ENCODE data around the gene HRAS. TPM values are rescaled to one million over a fixed set of nuclear protein-coding genes. Genes with fewer than 3 reads are reported as not detected.

HRAS gene
- total and polyA plus RNA-seq, 4 experiments from 2014 or later = 12.9 to 42.5 (median 32.6) TPM

DNA sequence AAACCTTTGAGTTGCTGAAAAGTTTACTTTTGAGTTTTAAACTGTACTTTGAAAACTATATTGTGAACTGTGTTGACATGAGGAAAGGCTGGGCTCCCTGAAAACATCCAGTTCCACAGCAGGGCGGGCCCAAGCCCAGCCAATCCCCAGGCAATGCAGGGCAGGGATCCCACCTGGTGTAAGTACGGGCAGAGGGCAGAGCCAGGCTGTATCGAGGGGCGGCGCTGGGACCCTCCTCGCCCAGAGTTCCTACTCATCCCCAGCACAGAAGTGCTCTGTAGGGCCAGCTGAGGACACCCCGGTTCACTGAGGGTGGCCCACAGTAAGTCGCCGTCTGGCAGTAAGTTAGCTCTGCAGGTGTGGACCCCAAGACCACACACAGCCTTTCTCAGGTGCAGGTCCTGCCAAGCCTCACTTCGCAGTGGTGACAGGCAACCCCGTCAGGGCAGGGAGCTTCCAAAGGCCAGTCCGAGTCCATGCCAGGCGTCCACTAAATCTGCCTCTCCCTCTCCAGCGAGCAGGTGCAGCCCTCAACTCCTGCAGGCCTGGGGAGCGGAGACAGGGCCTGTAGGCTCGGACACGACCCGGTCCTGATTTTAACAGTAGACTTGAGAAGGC is 31.7 kb upstream of the HRAS start:
- no peaks in the 10 kb centered on the region for H3K27me3 Mint-ChIP-seq
- H3K36me3 ChIP-seq (ENCODE audit: insufficient read depth, low read length) = no peaks in the 10 kb centered on the region
- no peaks in the 10 kb centered on the region for H3K9me3 Mint-ChIP-seq
- ChIA-PET POLR2A (ENCODE audit: partially characterized antibody) (interaction anchor here (1.0 to 7.5 kb wide), 8 partner anchors 8 to 159 kb away, joined by 3 to 62 read pairs (median 6); partner anchors contain the start of genes DEAF1, LRRC56, PHRF1 and TMEM80), CTCF (ENCODE audit: partially characterized antibody) (no interaction called here)
- H3K27me3 ChIP-seq (ENCODE audit: insufficient read depth, low read length) = no peaks in the 10 kb centered on the region
- intact Hi-C loops (cut with micrococcal nuclease) = no loop called here
- H3K4me1 ChIP-seq (ENCODE audit: insufficient read depth, low read length) = peaks cover 14% of the 10 kb centered on the region
- H3K27ac ChIP-seq (ENCODE audit: low read depth, low read length) = no peak overlapping the region
- H3K27ac Mint-ChIP-seq = peak overlapping the region; percentile 74 to 93 (median 84)
- H3K9me3 ChIP-seq (ENCODE audit: control insufficient read depth in 1 of 2, low read length in 2 of 2) = no peaks in the 10 kb centered on the region
- peaks cover 0 to 6% (median 5%) of the 10 kb centered on the region in 4 donors for H3K4me1 Mint-ChIP-seq
- peak overlapping the region; percentile 61 to 77 (median 74) for H3K4me3 Mint-ChIP-seq
- H3K4me3 ChIP-seq (ENCODE audit: low read length in 2 of 2) = no peak overlapping the region
- peak in 1 of 5 donors; percentile 30 for DNase-seq
- peaks cover 0 to 4% of the 10 kb centered on the region in 2 donors for H3K36me3 Mint-ChIP-seq

DNA sequence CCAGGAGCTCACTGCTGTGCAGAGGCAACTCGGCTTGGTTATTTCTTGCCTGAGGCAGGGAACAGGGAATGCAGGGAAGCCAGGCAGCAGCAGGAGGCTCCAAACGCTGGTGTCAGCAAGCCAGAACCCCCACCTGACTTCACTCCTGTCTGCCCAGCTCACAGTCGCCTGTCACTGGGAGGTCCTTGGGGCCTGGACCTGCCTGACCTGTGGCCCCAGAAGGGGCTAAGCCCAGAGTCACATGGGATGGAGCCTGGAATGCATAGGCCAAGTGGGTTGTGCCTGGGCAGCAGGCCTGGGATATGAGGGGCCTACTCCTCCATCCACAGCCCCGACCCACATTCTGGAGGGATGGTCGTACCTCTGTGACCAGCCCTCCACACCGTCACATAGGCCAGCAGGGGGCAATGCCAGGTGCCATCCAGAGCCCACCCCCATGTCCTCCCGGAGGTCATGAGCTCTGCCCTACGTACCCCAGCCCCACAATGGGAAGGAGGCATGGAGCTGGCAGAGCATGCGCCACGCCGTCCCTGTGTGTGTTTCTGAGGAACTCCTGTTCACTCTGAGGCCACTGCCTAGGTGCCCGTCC is 30.6 kb upstream of the HRAS start:
- CTCF ChIA-PET (ENCODE audit: partially characterized antibody) = interaction anchor here (0.6 to 2.4 kb wide), 3 partner anchors 11 to 129 kb away, joined by 3 to 10 read pairs (median 4); partner anchors contain the start of genes DEAF1 and TMEM80
- Histone ChIP-seq H3K27me3 (ENCODE audit: insufficient read depth, low read length) (no peaks in the 10 kb centered on the region), H3K9me3 (ENCODE audit: control insufficient read depth in 1 of 2, low read length in 2 of 2) (no peaks in the 10 kb centered on the region), H3K4me1 (ENCODE audit: insufficient read depth, low read length) (peaks cover 22% of the 10 kb centered on the region), H3K27ac (ENCODE audit: low read depth, low read length) (no peak overlapping the region), H3K4me3 (ENCODE audit: low read length in 2 of 2) (no peak overlapping the region), H3K36me3 (ENCODE audit: insufficient read depth, low read length) (no peaks in the 10 kb centered on the region)
- no peaks in the 10 kb centered on the region for H3K27me3 Mint-ChIP-seq
- peak in 1 of 5 donors; percentile 34 for DNase-seq
- no peak overlapping the region for H3K4me3 Mint-ChIP-seq
- H3K4me1 Mint-ChIP-seq = peaks cover 4 to 12% (median 10%) of the 10 kb centered on the region in 4 donors
- intact Hi-C loops (cut with micrococcal nuclease) = no loop called here
- H3K9me3 Mint-ChIP-seq = no peaks in the 10 kb centered on the region
- POLR2A ChIA-PET (ENCODE audit: partially characterized antibody) = interaction anchor here (1.1 to 7.5 kb wide), 5 partner anchors 9 to 231 kb away, joined by 3 to 62 read pairs (median 4); partner anchors contain the start of genes HRAS and PHRF1
- peaks cover 0 to 6% of the 10 kb centered on the region in 2 donors for H3K36me3 Mint-ChIP-seq
- H3K27ac Mint-ChIP-seq = peak overlapping the region in 2 of 7 donors; percentile 29 to 87

GRCh38 chr11:563812-564578 is 28.6 kb upstream of the HRAS start:
- H3K4me3 ChIP-seq (ENCODE audit: low read length in 2 of 2) = no peak overlapping the region
- no peaks in the 10 kb centered on the region for H3K9me3 ChIP-seq (ENCODE audit: control insufficient read depth in 1 of 2, low read length in 2 of 2)
- ChIA-PET POLR2A (ENCODE audit: partially characterized antibody) (interaction anchor here (7.1 to 7.5 kb wide), 2 partner anchors 9 to 12 kb away, joined by 56 to 62 read pairs; partner anchors contain the start of gene PHRF1), CTCF (ENCODE audit: partially characterized antibody) (interaction anchor here (2.4 kb wide), 1 partner anchor 9 kb away, joined by 10 read pairs; no protein-coding TSS in a partner anchor)
- Mint-ChIP-seq H3K9me3 (no peaks in the 10 kb centered on the region), H3K27ac (peak overlapping the region in 2 of 7 donors; percentile 52 to 68), H3K36me3 (peaks cover 0 to 6% of the 10 kb centered on the region in 2 donors), H3K4me1 (peaks cover 8 to 21% (median 15%) of the 10 kb centered on the region in 4 donors), H3K4me3 (peak overlapping the region in 2 of 8 donors; percentile 29 to 35), H3K27me3 (no peaks in the 10 kb centered on the region)
- H3K27ac ChIP-seq (ENCODE audit: low read depth, low read length) = no peak overlapping the region
- H3K27me3 ChIP-seq (ENCODE audit: insufficient read depth, low read length) = no peaks in the 10 kb centered on the region
- intact Hi-C loops (cut with micrococcal nuclease) = no loop called here
- H3K4me1 ChIP-seq (ENCODE audit: insufficient read depth, low read length) = peaks cover 23% of the 10 kb centered on the region
- H3K36me3 ChIP-seq (ENCODE audit: insufficient read depth, low read length) = no peaks in the 10 kb centered on the region
- peak in 1 of 5 donors; percentile 21 for DNase-seq

DNA sequence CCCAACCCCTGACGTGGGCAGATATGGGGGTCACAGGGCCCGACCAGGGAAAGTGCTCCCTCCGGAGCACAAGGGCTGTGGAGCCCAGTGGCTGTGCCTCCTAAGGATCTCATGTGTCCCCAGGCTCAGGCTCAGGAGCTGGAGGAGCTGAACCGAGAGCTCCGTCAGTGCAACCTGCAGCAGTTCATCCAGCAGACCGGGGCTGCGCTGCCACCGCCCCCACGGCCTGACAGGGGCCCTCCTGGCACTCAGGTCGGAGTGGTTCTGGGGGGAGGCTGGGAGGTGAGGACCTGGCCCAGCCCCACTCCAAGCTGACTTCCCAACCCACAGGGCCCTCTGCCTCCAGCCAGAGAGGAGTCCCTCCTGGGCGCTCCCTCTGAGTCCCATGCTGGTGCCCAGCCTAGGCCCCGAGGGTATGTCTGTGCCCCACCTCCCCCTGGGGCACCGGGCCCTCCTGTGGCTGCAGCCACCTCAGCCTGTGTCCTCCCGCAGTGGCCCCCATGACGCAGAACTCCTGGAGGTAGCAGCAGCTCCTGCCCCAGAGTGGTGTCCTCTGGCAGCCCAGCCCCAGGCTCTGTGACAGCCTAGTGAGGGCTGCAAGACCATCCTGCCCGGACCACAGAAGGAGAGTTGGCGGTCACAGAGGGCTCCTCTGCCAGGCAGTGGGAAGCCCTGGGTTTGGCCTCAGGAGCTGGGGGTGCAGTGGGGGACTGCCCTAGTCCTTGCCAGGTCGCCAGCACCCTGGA is 27.9 kb upstream of the HRAS start:
- Mint-ChIP-seq H3K27me3 (no peaks in the 10 kb centered on the region), H3K36me3 (peaks cover 0 to 6% of the 10 kb centered on the region in 2 donors), H3K27ac (peak overlapping the region in 2 of 7 donors; percentile 52 to 67), H3K4me3 (peak overlapping the region in 2 of 8 donors; percentile 21 to 43), H3K4me1 (peaks cover 8 to 21% (median 14%) of the 10 kb centered on the region in 4 donors), H3K9me3 (no peaks in the 10 kb centered on the region)
- POLR2A ChIA-PET (ENCODE audit: partially characterized antibody) = interaction anchor here (7.1 to 7.5 kb wide), 2 partner anchors 8 to 12 kb away, joined by 56 to 62 read pairs; partner anchors contain the start of gene PHRF1
- intact Hi-C loops (cut with micrococcal nuclease) = no loop called here
- Histone ChIP-seq H3K27ac (ENCODE audit: low read depth, low read length) (no peak overlapping the region), H3K36me3 (ENCODE audit: insufficient read depth, low read length) (no peaks in the 10 kb centered on the region), H3K27me3 (ENCODE audit: insufficient read depth, low read length) (no peaks in the 10 kb centered on the region), H3K4me1 (ENCODE audit: insufficient read depth, low read length) (peaks cover 21% of the 10 kb centered on the region), H3K9me3 (ENCODE audit: control insufficient read depth in 1 of 2, low read length in 2 of 2) (no peaks in the 10 kb centered on the region), H3K4me3 (ENCODE audit: low read length in 2 of 2) (no peak overlapping the region)
- CTCF ChIA-PET (ENCODE audit: partially characterized antibody) = interaction anchor here (2.4 kb wide), 1 partner anchor 8 kb away, joined by 10 read pairs; no protein-coding TSS in a partner anchor
- peak in 1 of 5 donors; percentile 32 for DNase-seq

- peak overlapping the region; percentile 84 to 94 (median 89) for H3K4me3 Mint-ChIP-seq
- intact Hi-C loops (cut with micrococcal nuclease) = no loop called here
- ChIA-PET POLR2A (ENCODE audit: partially characterized antibody) (interaction anchor here (1.0 to 7.1 kb wide), 8 partner anchors 7 to 56 kb away, joined by 3 to 56 read pairs (median 4); partner anchors contain the start of genes PHRF1 and RNH1), CTCF (ENCODE audit: partially characterized antibody) (no interaction called here)
- Histone ChIP-seq H3K4me3 (ENCODE audit: low read length in 2 of 2) (peak overlapping the region in 1 of 2 donors; percentile 75), H3K36me3 (ENCODE audit: insufficient read depth, low read length) (no peaks in the 10 kb centered on the region), H3K9me3 (ENCODE audit: control insufficient read depth in 1 of 2, low read length in 2 of 2) (no peaks in the 10 kb centered on the region), H3K4me1 (ENCODE audit: insufficient read depth, low read length) (peaks cover 21% of the 10 kb centered on the region), H3K27ac (ENCODE audit: low read depth, low read length) (peak overlapping the region; percentile 62), H3K27me3 (ENCODE audit: insufficient read depth, low read length) (no peaks in the 10 kb centered on the region)
- H3K9me3 Mint-ChIP-seq = no peaks in the 10 kb centered on the region
- peak in 1 of 5 donors; percentile 29 for DNase-seq
- H3K36me3 Mint-ChIP-seq = peaks cover 0 to 6% of the 10 kb centered on the region in 2 donors
- H3K4me1 Mint-ChIP-seq = peaks cover 8 to 16% (median 13%) of the 10 kb centered on the region in 4 donors
- H3K27me3 Mint-ChIP-seq = no peaks in the 10 kb centered on the region
- no peak overlapping the region for H3K27ac Mint-ChIP-seq
Observed at GRCh38 chr11:562046-562645, 26.8 kb upstream of the HRAS start.

All from CD4-positive, alpha-beta memory T cell (primary cell).